ENCODE measurements around the gene CCDC85C.

Gene CCDC85C

DNA sequence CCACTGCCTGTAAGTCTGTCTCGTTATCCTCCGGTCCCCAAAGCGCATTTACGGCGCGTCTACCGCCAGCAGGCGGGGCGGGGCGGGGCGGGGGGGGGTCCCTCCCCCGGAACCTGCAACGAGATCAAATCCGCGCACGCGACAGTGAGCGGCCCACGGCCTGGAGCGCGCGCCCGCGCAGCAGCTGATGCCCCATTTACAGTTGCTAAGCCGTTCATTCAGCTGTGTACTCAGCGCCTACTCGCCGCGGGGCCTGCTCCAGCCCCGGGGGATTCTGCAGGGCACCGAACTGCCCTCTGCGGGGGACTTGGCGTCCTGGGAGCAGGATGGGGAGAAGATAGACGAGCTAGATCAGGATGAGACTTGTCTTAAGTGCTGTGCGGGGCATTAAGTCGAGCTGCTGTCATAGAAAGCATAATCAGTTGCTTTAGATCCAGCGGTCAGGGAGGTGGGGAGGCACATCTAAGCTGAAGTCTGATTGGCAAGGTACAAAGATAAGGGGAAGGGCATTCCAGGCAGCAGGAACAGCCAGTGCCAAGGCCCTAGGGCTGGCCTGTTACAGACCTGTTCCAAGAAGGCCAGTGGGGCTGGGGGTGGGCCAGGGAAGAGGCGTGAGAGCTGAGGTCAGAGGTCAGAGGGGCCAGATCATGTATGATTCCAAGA is 1.4 kb upstream of the CCDC85C start:
- DNase-seq (ENCODE audit: low read depth), result peak; percentile 75

DNA sequence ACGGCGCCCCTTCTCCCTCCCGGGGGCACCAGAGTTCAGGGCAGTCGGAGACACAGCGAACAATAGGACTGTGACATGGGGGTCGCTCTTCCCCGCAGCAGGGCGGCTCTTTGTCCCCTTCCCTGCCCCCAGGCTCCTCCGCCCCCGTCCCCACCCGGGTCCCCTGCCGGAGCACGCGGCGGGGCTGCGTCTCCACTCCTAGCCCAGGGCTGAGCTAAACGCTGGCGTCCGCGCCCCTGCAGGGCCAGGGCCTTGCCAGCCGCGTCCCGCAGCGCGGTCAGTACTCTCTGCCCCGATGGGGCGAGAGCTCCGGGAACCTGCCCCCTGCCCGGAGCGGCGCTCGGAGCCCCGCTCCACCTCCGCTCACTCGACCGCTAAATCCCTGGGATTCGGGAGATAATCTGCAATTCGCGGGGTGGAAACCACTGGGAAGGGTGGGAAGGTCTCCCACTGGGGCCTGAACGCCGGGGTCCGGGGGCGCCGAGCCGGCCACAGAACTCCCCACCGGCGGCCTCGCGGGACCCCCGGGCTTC is 825 bp upstream of the CCDC85C start:
- DNase-seq (ENCODE audit: low read depth), result peak; percentile 20

DNA sequence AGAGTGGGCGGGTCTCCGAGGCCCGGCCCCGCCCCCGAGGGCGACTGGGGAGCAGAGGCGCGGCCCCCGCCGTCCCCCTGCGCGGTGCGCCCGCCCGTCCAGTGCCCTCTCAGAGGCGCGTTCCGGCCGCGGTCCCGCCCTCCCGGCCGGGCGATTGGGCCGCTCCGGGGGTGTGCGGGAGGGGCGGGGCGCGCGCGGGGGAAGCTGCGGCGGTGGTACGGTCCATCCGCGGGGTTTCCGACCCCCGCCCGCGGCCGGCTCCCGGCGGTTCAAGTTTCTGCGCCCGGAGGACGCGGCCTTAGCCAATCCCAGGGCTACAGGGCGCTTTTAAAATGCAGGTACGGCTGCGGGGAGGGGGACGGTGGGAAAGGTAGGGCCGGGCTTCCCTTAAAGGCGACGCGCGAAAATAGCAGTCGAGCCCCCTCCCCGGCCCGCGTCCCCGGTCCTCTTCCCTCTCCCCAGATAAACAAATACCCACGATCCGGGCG is 315 bp upstream of the CCDC85C start:
- DNase-seq (ENCODE audit: low read depth), result peak; percentile 95

DNA sequence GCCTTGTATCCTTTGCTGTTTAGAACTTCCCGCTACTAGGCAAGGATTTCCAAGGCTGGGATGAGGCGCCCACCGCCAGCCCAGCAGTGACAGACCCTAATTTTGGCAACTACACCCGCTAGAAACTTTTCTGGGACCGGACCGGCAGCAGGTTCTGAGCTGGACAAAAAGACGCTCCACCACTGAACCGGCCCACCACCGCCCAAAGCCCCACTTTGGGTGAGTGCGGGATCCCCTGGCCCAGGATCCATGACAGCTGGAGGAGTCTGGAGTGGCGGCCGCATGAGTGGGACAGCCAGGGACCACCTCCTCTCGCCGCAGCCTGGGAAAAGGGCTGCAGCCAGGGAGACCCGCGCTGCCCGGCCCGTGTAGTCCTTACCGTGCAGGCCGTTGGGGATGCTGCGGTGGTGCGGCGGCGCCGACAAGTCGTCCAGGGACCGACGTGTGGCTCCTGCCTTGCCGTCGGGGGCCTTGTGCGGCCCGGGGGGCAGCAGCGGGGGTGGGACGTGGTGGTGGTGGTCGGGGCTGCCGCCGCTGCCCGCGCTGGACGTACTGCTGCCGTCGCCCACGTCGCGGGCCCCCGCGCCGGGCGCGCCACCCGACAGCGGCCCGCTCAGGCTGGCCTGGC is 1.1 kb downstream of the CCDC85C start:
- DNase-seq (ENCODE audit: low read depth), result no peak

DNA sequence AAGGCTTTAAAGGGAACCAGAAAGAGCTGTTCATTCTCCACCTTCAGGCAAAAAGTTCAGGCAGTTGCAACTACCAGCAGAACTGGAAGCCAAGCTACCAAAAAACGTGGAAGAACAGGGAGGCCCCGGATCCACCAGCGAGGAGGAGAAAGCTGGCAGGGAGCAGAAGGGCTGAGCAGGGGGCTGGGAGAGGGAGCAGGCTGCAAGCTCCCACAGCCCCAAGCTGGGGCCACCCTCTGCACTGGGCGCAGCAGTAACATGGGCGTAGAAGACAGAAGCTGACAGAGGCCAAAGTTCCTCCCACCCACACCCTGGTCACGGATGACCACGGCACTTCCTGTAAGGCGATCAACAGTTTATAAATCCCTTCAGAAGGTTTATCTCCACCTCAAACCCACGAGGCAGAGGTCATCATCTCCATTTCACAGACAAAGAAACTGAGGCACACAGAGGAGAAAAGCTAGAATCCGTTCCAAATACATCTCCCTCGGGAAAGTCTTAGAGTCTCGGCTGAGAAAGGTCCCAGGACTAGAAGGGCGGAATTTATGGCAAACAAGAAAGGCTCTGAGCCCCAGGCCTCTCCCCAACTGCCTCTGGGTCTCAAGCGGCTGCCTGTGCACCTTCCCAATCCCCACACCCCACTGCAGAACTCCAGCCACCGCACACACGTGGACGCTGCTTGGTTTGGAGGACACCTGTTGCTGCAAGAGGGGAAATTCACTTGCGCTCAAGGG is 1.8 kb downstream of the CCDC85C start:
- DNase-seq (ENCODE audit: low read depth), result no peak

DNA sequence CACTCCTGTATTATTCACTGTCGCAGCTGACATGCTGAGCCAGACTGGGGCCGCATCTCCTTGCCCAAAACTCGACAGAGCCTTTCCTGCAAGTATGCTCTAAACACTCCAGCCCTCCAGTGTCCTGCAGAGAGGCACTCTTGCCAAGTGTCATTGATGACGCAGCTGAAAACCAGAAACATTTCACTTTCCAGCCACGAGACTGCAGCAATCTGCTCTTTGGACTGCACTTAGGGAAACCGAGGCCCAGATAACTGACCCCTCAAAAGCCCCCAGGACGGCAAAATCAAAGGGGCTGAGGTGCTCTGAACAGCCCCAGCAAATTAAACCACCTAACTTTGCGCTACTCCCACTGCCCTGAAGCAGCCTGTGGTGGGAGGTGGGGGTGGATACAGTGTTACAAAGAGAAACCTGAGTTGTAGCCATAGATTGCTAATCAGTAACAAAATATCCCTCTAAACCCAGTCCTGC is 2.6 kb downstream of the CCDC85C start:
- DNase-seq (ENCODE audit: low read depth), result no peak

DNA sequence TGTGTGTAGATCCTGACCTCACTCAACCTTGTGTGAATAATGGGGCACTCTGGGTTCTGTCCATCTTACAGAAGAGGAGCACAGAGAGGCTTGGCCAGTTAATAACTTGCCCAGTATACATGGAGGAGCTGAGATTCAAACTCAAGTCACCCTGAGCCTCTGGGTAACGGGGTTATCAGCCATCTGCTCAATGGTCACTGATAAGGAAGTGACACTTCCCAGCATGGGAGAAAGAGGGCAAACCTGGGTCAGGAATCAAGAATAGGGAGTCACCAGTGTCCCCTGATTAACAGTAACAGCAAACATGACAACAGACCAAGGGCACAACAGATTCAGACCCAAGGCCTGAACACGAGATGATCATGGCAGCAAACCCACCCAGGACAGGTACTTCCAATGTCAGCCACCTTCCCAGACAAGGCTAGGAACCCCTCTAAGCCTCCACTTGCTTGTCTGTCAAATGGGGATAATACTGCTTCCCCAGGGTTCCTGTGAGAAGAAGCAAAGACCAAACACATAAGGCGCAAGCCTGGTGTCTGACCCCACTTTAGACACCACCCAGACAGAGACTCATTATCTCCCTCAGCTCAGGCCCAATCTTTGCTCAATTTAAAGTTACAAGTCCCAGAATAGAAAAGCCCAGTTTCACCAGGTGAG is 3.6 kb downstream of the CCDC85C start:
- DNase-seq (ENCODE audit: low read depth), result no peak

DNA sequence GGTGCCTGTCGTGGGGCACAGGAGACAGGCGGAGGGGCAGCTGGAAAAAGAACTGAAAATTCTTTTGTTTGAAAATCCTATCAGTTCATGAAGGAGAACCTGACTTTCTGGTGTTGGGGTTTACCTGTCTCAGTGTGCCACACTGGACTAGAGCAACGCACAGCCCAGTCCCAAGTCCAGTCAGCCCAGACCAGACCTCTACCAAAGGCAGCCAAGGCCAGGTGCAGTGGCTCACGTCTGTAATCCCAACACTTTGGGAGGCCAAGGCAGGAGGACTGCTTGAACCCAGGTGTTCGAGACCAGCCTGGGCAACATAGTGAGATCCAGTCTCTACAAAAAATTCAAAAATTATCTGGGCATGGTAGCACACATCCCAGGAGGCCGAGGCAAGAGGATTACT is 4.6 kb downstream of the CCDC85C start:
- DNase-seq (ENCODE audit: low read depth), result no peak

DNA sequence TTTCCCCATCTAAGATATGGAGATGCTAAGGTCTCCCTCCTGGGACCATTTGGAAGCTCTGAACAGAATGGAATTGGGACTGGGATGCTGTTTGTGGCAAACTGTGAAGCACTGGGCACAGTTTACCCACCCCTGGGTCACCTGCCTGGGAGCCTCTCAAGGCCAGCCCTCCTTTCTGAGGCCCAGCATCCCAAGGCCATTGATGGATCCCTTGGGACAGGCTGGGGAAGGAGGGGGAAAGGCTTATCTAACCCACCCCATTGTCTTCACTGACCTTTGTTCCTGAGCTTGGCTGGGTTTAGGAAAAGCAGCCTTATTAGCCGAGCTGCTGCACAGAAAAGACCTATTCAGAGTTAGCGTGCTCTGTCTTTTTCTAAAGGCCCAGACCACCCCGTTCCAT is 5.2 kb downstream of the CCDC85C start:
- DNase-seq (ENCODE audit: low read depth), result no peak

DNA sequence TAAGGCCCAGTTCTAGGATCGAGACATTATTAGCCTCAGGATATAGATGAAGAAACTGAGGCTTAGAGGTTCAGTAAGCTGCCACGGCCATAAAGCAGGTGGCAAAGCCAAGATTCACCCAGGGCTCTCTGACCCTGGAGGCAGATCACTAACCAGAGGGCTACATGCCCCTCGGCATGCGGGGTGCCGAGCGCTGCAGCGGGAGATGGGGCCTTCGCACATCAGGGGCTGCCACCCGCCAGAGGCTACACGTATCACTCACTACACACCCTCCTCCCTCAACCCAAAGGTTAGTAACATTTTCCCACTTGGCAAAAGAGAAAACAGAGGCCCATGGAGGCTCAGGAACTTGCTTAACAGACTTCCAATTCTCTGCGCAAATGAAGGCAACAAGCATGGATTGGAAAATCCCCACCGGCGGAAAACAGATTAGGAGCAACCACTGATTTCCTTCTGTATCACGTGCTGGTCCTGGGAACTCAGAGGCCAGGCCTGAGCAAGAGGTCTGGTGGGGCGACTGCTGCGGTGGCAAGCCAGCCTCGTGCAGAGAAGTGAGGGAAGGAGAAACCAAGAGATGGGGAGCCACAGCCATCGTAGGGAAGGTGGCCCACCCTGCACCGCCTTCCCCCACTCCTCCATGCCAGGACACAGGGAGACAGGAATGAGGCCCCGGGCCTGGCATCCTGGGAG is 6.0 kb downstream of the CCDC85C start:
- DNase-seq (ENCODE audit: low read depth), result no peak

DNA sequence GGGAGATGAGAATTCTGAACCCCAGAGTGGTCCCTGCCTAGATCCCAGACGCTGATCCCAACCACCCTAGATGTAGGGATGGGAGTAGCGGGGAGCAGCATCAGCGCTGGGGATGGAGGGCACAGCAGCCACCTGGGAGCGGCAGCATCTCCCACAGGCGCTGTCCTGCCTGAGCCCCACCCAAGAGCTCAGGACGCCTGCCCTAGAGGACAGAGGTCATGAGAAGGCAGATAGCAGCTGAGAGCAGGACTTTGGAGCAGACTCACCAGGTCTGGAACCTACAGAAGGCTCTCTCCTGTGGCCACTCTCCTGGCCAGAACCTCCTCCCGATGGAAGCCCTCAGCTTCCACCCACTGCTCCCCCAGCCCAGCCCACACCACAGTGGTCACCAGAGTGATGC is 7.2 kb downstream of the CCDC85C start:
- no peak for DNase-seq (ENCODE audit: low read depth)

DNA sequence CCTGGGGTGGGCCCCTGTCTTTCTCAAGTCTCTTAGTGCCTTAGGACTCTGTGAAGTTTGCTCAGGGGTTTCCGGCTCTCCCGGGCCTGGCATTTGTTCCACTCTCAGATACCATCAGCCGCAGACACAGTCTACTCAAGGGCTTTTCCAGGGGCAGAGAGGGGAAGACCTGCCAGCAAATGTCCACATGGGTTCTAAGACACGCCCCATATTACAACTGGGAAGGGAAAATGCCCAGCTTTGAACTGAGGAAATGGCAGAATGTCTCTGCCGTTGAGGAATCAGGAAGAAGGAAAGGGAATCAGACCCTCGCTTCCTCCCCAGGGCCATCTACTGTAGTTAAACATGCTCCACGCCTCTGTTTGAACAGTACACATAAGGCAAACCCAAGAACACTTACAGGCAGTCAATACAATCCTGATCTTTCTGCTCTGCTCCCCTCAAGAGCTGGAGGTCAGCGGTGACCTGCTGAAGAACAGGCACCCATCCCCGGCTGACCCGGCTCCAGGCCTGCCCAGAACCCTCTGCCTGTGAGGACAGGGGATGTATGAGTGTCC is 7.9 kb downstream of the CCDC85C start:
- no peak for DNase-seq (ENCODE audit: low read depth)

DNA sequence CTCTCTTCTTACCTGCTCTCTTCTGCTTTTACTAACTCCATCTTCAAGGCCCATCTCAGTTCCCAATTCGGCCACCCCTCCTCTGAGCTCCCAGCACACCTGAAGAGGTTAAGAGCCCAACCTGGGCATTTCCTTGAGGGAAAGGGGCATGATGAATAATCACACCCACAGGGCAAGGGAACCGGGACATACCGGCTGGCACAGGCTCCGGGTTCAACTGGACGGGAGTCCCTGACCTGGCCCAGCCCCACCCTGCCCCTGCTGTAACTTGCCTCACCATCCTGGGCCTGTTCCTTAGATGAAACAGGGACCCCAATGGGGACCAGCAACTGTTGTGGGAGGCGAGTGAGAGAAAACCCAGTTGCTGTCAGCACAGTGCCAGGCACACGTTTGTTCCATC is 8.5 kb downstream of the CCDC85C start:
- no peak for DNase-seq (ENCODE audit: low read depth)

DNA sequence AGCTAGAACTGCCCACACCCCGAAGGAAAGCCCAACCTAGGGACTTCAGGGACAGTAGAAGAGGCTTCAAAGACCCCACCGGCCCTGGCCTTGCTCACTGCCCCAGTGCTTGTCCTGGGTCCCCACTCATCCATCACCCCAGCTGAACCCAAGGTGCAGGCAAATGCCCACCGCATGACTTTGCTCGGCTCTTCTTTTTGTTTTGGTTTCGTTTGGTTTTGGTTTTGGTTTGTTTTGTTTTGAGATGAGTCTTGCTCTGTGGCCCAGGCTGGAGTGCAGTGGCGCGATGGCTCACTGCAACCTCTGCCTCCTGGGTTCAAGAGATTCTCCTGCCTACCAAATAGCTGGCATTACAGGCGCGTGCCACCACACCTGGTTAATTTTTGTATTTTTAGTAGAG is 9.0 kb downstream of the CCDC85C start:
- DNase-seq (ENCODE audit: low read depth), result peak; percentile 9

DNA sequence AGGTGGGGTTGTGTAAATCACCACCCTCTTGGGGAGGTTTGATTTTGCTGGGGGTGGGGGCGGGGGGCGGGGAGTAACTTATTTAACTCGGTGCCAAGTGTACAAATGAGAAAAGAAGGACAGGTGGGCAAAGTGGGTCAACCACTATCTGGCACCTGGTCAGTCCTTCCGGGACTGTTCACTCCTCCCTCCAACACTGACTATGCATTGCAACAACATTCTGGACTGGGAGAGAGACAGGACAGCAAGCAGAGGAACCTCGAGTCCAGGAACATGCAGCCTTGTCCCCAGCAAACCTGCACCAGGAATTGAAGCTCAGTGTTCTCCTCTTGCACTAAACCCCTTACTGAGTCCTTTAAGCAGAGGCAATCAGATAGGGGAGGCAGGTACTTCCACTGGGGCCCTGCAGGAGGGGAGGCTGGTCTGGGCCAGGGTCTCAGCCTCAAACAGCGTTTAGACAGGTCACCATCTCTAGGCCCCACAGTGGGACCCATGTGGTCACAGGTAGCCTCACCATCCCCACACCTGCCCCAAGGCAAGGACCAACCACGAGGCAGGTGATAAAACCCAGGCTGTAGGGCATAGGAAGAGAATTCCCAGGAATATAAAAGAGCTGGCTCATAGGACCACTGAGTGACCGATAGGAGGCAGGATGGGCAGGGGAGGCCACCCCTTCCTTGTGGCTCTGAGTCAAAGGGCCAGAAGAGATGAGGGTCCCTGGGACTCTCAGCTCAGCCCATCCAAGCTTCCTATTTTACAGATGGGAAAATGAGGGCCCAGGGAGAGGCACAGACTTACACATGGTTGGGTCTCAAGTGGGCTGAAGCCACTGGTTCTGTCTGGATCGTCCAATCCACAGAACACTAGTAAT is 9.8 kb downstream of the CCDC85C start:
- no peak for DNase-seq (ENCODE audit: low read depth)

DNA sequence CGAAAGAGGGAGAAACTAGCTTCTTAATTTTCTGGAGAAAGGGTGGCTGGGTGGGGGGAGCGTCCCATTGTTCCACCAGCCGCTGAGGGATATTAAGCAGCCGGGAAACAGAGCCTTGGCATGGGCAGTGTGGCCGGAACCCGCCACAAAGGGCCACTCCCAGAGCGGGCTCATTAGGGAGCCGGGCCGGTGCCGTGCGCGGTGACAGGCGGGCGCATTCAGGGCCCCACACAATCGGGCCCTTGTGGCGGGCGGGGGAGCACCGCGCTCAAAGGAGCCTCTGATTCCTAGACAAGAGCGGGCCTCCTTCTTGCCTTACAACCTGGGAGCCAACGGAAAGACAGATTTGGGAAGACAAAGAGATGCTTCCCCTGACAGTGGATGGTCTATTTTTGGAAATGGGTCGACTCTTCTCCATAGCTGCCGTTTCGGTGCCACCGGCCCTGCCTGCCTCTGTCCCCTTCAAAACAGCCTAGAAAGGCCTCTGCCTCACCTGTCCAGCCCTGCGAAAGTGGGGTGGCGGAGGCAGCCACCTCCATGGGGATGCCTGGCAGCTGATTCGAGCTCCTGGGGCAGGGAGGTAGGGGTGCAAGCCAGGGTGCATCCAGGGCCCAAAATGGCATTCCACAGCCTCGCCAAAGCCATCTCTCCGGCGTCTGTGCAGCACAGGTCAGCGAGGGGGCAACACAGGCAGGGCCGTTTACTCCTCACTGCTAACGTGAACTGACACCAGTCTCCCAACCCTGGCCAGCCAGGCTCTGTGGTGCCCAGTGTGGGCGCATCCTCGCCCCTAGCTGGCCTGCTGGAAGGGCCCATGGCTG is 10.9 kb downstream of the CCDC85C start:
- DNase-seq (ENCODE audit: low read depth), result no peak

DNA sequence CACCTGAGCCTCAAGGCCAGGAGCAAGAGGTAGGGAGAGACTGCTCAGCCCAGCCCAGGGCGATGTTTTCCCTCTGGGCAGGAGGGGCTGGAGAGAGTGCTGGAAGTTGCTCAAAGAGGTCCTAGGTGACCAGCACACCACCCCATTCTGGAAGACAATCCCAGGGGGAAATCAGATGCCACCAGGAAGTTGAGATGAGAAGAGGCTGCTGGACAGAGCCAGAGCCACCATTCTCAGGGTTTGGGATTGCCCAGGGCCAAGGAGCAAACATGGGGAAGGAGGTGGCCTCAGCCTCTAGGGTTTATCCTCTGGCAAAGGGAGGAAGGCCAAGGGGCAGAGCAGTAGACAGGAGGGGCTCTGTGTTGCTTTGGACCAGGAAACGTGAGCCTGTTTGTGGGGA is 11.6 kb downstream of the CCDC85C start:
- no peak for DNase-seq (ENCODE audit: low read depth)

DNA sequence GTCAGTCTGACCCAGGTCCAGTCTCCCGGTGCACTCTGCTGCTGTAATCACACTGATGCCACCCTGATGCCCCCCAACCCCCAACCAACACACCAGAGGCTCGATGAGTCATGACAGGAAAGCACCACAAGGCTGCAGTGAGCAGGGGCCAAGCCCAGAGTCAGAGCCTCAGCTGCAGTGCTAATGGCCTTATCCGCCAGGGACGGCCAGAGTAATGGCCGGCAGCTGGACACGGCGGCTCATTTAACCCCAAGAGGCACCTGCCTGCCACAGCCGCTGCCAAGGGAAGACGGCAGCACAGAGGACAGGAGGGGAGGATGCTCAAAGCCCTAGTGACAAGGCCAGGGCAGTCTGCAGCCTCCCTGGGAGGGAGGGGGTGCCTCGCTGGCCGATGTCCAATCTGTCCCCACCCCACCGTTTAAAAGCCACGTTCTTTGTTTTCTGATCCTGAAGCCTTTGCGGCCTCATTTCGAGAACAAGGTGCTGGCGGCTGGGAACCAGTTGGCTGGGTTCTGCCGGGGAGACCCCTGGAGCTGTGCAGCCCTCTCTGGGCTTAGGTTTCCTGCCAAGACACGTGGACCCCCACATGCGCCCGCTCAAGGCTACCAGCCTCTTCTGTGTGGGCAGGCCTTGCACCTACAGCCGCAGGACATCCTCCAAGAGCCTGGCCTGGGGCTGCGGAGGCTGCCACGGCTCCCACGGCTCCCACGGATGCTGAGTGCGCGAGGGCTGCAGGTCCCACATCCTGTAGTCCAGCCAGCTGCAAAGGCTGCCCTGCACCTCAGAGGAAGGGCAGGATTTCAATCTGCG is 13.1 kb downstream of the CCDC85C start:
- no peak for DNase-seq (ENCODE audit: low read depth)

Measured in activated T-helper 9 cell treated with anti-CD3 and anti-CD28 coated beads, Interleukin-2, amount 50 U/mL, for 16 hours (primary cell).